Transverse colon (tissue), 3 donors: ENCODE measurements around the gene SPDYE18.
"Not testable (repeated sequence)": the region's sequence is repeated elsewhere in the genome, so short reads cannot be mapped to it uniquely, and the experiment has no call there.

Source experiments
- POLR2A ChIP-seq: fragments of 450-650 bp; IDR thresholded peaks from one replicate; pipeline ENCODE4 v1.6.1; 2016; ENCODE audit warnings: antibody characterized with exemption, mild to moderate bottlenecking, moderate library complexity
- TF ChIP-seq, protein P1 (sequence below), 5 experiments: fragments of 200-600 bp in 3 of 5; fragments of 450-650 bp in 2 of 5; sonication (generic) in 3 of 5; IDR thresholded peaks; 1 replicate in 2 of 5; 2 replicates in 3 of 5; pipeline ENCODE4 v1.5.1; 2016 to 2017; ENCODE audit warnings: antibody characterized with exemption in 5 of 5, inconsistent platforms in 3 of 5, mild to moderate bottlenecking in 2 of 5, moderate library complexity in 1 of 5

DNA sequence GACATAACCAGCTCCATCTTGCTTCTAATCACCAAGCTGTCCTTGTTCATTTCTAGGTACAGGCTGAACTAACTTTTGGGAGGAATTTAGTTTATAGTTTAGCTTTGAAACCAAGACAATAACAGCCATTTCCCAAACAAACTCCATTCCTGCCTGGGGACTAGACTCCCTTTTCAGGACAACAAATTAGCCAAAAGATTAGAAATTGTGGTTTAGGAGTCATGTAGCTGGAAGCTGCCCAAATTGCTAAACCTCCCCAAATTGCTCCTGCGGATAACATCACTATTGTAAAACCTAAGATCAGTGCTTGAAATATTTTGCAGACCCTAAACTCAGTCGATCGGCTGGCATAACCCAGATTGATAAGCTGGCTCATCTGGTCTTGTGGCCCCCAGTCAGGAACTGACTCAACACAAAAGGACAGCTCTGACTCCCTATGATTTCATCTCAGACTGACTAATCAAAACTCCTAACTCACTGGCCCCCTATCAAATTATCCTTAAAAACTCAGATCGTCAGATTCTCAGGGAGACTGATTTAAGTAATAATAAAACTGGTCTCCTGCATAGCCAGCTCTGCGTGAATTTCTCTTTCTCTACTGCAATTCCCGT, 12.5 kb upstream of the SPDYE18 start:
- TF ChIP-seq, protein P1, sequence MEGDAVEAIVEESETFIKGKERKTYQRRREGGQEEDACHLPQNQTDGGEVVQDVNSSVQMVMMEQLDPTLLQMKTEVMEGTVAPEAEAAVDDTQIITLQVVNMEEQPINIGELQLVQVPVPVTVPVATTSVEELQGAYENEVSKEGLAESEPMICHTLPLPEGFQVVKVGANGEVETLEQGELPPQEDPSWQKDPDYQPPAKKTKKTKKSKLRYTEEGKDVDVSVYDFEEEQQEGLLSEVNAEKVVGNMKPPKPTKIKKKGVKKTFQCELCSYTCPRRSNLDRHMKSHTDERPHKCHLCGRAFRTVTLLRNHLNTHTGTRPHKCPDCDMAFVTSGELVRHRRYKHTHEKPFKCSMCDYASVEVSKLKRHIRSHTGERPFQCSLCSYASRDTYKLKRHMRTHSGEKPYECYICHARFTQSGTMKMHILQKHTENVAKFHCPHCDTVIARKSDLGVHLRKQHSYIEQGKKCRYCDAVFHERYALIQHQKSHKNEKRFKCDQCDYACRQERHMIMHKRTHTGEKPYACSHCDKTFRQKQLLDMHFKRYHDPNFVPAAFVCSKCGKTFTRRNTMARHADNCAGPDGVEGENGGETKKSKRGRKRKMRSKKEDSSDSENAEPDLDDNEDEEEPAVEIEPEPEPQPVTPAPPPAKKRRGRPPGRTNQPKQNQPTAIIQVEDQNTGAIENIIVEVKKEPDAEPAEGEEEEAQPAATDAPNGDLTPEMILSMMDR (IDR thresholded peaks at IDR 0.05), result not testable (repeated sequence)
- not testable (repeated sequence) for TF ChIP-seq POLR2A
